GM12891 (cell line): ENCODE measurements around the gene MYL7.

Experiments
- POLR2A ChIP-seq: IDR thresholded peaks from 2 replicates; pipeline ENCODE4 v1.6.1; 2011; ENCODE audit warnings: low read depth, low read length, control low read depth
- POLR2AphosphoS5 ChIP-seq: IDR thresholded peaks from 2 replicates; pipeline ENCODE4 v1.6.1; 2011; ENCODE audit warnings: low read depth, low read length, control low read depth
- POU2F2 ChIP-seq: IDR thresholded peaks from 2 replicates; pipeline ENCODE4 v1.6.1; 2011; ENCODE audit warnings: low read depth, mild to moderate bottlenecking, control low read depth, low read length, moderate library complexity
- SPI1 ChIP-seq: IDR thresholded peaks from 2 replicates; pipeline ENCODE4 v1.6.1; 2011; ENCODE audit warnings: low read depth, low read length, control low read depth
- TAF1 ChIP-seq: IDR thresholded peaks from 2 replicates; pipeline ENCODE4 v1.6.1; 2011; ENCODE audit warnings: low read depth, low read length, control low read depth

DNA sequence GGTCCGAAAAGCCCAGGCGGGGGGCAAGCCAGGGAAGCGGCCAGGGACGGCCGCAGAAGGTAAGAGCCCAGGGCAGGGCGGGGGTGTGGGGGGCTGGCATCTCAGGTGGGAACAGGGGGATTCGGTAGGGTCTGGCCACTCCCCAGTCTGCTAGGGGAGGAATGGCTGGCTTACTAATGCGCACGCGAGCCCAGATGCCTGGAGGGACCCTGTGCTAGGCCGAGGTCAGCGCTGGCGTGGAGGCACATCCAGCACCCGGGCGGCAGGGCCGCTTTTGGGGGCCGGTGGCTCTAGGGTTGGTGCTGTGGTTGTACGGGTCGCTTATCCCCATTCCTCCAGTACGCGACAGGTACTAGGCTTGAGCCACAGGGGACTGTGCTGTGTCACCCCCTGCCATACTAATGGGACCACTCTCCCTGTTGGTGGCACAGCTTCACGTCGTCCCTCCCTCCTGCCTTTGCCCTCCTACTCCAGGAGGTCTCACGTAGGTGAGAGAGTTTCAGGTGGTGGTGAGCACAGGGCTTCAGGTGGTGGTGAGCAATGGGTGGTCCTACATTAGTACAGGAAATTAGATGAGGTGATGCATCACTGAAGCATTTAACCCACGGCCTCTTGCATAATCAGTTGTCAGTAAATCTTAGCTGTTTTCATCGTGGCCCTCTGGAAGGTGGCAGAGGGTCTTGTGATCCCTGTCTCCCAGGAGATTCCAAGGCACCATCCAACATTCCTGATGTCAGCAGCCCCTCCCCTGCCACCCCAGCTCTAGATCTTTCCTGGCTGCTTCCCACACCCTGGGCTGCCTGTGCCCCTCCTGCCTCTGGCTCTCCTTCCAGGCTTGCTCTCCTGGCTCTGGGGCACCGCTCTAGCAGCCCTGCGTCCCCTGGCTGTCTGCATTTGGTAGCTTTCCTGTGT, 36.0 kb downstream of the MYL7 start:
- TF ChIP-seq POLR2AphosphoS5 (no peak), POLR2A (no peak), TAF1 (no peak), SPI1 (no peak), POU2F2 (no peak)
